HG02759 (cell line): ENCODE results near the gene UBE2E1.
A peak's percentile ranks its signal among the peaks of the same experiment; 100 is the strongest.

Experiments
- ATAC-seq: cut with Tn5 transposase; IDR thresholded peaks from one replicate; pipeline ENCODE4 v1.9.1; 2021; ENCODE audit warnings: mild to moderate bottlenecking, moderate library complexity; ENCODE audit not compliant: unreplicated experiment

UBE2E1 gene

DNA sequence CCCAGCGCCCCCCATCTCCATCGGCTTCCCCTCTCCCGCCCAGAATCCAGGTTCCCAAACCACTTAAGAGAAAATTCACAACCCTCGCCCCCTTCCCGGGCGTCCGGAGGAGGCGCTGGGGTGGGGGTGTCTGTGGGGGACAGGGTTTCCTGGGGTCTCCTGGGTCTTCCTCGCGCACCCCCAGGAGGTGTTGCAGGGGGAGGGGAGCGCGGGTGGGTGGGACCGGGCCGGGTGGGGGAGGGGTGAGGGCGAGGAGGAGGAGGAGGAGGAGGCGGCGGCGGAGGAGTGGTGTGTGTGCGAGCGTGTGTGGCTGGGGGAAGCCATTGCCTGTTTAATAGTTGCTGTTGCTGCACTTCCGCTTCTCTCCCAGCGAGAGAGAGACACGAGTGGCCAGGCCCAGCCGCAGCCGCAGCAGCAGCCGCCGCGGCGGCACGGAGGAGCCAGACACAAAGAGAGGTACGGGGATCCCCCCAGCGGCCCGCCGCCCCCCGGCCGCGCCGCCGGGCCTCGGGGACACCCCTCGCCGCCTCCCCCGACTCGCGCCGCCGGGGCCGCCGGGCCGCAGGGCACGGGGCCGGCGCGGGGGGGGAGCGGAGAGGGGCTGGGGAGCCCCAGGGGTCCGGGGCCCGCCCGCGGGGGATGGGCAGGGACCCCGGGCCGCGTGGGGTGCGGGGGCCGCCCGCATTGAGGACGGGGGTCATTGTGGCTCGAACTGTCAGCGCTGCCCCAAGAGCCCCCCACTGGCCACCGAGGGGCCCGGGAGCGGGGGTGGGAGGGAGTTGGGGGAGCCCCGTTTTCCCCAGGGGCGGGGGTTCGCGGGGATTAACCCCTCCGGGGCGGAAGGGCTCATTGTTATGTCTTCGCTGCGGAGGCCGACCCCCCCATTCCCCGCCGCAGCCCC is at the start of gene UBE2E1:
TSS of gene UBE2E1 (plus strand) at position 323 of the 901 bp plus-strand sequence. CDS start 1,315 bp downstream, outside the sequence.
- peak; percentile 65 for ATAC-seq

DNA sequence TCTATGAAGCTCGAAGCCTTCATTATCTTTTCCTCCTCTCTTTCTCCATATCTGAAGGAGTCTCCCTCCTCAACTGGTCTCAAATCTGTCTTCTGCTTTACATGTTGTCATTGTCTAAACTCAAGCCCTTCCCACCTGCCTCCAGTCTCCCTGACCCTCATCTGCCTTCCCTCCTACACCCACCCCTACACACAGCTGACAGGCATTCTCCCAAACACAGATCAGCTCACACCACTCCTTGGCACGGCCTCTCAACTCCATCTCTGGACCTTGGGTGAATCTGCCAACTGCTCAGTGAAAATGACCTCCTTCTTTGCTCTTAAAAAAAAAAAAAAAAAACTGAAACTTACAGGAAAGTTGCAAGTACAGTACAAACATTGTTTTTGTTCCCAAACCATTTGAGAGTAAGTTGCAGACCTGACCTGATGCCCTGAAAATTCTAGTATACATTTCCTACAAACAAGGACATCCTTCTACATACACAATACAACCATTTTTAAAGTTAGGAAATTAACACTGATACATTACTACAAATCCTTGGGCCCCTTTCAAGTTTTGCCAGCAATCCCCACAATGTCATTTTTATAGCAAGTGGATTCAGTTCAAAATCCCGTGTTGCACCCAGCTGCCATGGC is 49.4 kb upstream of the UBE2E1 start:
- ATAC-seq: no peak

DNA sequence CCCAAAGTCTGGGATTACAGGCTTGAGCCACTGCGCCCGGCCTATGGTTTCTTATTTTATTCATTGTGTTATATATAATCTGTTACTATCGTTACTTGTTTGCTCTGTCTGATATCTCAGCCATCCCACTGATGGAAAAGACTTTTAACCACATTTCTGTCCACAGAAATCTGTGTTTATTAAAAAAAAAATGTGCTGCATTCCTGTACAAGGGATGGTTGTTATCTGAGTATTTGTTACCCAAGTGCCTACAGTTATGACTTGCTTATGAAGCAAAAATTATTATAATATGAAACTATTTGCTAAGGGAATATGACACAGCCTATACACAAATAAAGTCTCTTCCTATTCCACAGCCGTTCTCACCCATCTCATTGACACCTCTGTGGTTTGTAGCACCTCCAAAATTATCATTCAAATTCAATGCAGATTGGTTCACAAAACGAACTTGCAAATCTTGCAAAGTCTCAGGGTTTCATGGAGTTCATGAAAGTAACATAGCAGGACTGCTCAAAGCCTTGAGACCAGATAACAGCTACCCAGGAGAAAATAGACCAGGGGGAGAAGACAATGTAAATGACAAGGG is 47.4 kb upstream of the UBE2E1 start:
- no peak for ATAC-seq

DNA sequence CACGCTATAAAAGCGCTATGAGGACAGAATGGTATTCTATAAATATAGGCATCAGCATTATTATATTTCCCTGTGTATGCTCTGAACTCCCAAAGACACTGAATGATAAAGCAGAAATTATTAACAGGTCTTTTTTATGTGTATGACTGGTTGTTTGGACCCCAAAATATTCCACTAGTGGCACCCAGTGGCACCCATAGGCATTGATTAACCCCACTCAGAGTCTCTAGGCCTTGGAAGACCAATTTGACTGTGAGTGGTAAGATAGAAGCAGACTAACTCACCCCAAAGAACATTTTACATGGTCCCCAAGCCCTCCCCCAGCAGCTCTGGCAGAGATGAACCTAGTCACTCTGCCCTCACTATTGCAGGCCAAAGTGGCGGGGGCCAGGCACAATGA is 45.4 kb upstream of the UBE2E1 start:
- peak; percentile 16 for ATAC-seq

DNA sequence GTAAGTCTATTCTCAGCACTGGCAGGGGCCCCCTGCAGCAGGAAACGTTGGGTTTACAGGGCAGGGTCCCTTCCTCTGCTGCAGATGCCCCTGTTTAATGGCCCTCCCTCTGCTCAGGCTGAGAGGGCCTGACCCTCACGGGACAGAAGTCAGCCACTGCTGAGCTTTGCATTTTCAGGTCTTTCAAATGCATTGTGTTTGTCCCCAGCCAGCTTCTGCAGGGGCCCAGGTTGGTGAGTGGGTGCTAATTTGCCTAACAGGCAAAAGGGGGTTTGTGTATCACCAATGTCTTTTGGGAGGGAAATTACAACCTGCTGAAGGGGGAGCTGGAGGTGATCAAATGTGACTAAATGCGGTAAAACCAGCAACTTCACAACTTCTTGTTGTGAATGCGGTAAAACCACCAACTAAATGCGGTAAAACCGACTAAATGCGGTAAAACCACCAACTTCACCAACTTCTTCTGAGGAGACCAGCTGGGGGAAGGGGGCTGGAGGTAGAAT is 44.8 kb upstream of the UBE2E1 start:
- ATAC-seq: peak; percentile 54

DNA sequence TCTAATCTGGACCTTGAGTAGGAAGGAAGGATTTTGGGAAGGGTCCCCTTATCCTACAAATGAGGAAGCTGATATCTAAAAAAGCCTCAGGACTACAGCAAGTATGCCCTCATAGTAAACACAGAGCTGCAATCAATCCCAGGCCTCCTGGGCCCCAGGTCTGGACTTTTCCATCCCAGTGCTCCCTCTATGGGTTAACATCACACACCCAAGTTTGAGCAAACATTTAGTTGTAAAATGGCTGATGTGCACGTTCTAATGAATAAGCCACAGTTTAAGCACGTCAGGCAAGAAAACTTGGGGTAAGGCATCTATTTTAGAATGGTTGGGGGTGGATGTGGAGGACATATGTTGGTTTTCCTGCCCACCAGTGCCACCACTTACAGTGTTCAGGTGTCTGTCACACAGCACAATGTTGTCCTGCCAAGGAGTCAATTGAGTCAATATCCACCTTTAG is 44.3 kb upstream of the UBE2E1 start:
- ATAC-seq: peak; percentile 29

DNA sequence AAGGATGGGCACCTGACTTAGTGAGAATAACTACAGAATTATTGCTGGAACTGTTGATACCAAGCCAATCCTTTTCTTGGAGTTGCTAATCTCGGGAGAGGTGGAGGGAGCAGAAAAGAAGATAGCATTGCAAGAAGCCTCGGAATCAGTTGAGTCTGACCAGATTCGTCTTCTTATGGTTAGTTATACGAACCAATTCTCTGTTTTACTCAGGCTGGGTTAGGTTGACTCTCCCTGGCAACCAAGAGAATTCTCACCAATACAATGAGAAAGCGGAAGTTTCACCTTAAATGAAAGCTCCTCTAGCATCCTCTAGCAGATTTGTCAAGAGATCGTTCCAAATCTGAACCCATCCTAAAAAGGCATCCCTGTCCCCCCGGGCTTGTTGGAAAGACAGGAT is 43.5 kb upstream of the UBE2E1 start:
- peak; percentile 78 for ATAC-seq

DNA sequence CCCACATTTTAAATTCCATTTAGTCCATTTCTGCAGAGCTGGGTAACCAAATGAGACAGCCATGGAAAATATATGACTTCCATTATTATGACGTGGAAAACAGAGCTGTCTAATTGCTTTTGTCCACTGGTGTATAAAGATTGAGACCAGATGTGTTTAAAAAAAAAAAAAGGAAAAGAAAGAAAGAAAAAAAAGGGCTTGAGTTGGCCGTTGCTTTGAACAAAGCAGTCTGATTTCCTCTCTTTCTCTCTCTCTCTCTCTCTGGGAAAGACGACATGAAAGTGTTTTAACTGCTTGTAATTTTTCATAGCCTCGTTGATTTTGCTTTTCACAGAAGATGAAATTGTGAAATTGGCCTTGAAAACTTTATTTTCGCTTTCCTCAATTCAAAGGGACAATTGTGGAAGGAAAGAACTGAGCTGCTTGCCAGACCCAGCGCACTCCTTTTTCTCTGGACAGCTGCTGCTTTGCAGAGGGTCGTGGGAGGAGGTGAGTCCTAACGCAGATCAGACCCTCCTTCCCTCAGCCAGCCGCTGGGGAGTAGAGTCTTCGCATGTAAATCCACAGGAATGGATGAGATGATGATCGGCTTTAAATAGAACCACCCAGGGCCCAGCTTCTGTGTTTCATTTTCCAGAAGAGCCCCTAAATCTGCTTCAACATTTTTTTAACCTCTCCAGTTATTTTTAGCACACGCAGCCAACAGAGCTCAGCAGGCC is 42.8 kb upstream of the UBE2E1 start:
- no peak for ATAC-seq

DNA sequence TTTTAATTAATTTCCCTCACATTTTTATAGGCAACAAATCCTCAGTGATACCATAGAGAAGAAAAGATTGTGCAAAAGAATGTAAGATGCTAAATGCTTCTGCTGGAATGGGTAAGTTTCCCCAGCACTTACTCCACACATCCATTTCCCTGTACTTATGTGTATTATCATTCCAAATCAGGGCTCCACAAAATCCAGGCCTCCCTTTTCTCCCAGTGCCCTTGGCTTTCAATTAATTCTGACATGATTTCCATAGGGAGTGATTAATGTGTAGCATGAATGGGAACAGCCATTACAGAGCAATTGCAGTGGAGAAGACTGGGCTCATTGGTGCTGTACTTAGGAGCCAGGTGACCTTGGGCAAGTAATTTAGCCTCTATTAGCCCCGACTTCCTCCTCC is 41.3 kb upstream of the UBE2E1 start:
- ATAC-seq: no peak

DNA sequence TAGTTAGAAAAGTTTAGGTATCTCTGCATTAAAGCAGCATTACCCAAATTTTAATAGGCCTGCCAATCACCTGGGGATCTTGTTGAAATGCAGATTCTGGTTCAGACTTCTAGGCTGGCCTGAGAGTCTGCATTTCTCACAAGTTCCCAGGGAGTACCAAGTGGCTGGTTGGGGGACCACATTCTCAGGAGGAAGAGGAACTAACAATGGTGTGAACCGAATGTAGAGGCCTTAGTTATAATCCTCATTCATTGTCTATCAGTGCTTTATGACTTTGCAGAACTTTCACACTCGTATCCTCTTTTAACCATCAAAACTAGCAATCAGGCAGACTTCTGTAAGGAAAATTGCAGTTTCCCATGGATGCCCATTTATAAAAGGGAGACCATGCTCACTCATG is 38.2 kb upstream of the UBE2E1 start:
- no peak for ATAC-seq

DNA sequence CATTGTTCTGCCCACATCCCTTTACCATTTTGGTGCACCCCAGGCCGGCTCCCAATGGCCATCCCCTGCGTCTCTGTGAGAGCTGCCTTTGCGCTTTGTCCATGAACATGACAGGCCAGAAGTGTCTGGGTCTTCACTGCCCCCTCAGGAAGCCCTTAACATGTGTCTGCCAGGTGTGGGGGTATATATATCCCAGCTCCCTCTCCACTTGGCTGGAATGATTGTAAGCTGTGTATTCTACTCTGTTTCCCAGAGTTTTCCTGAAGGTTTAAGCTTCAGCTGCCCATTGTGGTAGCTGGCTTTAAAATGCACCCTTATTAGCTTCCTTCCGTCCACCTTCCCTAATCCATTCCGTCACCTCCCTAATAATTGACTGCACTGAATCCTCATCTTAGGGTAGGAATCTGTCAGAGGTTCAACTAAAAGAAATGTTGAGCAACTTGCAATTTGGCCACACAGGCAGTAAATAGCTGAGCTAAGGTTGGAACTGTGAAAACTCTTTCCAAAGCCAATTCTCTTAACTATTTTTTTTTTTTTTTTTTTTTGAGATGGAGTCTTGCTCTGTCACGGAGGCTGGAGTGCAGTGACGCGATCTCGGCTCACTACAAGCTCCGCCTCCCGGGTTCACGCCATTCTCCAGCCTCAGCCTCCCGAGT is 30.4 kb upstream of the UBE2E1 start:
- no peak for ATAC-seq

DNA sequence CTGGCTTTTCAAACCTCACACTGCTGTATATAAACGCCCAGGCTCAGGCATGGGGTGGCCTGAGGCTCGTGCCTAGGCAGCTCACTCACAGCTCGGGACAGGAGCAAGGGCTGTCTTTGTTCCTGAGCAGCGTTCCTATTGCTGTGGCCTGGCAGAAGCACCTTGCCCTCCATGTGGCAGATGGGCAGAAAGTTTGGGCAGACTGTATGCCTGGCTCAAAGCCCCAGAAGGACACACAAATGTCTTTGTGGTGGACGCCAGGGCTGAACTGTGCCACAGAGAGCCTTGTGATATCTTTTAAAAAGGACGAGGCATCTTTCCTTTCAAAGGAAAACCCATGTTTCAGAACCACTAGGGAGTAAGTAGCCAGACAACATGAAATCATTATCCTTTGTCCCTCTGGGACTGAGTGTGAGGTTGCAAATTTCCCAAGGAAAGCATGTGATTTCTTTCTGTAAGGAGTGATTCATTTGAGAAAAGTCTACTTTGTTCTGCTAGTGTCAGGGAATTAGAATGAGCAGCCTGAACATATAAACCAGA is 29.3 kb upstream of the UBE2E1 start:
- ATAC-seq: no peak

DNA sequence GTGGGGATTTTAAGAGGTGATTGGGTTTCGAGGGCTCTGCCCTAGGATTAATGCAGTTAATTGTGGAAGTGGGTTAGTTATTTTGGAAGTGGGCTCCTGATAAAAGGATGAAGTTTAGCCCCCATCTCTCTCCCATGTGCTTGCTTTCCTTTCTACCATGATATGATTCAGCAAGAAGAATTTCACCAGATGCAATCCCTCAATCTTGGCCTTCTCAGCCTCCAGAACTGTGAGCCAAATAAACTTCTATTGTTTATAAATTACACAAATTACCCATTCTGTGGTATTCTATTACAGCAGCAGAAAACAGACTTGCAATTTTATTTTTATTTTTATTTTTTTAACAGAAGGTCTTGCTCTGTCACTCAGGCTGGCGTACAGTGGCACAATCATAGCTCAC is 27.3 kb upstream of the UBE2E1 start:
- ATAC-seq: no peak

DNA sequence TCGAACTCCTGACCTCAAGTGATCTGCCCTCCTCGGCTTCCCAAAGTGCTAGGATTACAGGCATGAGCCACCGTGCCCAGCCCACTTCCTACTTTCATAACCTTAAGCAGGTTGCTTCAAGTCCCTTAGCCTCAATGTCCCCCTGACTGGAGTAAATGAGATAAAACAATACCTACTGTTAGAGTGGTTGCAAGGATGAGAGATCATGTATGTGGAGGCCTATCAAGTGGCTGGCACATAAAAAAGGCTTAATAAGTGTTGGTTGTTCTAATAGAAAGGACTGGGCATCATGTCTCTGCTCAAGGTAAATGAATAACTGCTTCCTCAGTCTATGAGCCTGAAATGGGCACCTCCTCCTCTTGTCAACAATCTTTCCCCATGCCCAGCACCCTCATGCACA is 25.9 kb upstream of the UBE2E1 start:
- no peak for ATAC-seq

DNA sequence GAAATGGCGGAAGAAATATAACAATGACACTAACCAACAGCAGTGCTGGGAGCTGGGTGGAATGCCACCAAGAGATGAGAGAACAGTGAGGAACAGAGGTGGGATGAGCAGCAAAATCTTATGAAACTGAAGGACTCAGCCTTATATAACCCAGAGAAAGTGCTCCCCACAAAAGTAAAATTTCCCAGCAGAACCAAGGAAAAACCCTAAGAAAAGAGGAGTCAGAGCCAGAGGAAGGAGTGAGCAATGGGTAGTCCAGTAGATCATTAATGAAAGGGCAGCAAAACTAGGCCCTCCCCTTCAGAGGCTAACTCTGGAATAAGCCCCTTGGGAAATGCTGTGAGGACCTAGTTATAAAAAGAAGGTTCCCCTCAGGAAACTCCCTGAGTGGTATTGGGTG is 24.7 kb upstream of the UBE2E1 start:
- ATAC-seq: no peak

DNA sequence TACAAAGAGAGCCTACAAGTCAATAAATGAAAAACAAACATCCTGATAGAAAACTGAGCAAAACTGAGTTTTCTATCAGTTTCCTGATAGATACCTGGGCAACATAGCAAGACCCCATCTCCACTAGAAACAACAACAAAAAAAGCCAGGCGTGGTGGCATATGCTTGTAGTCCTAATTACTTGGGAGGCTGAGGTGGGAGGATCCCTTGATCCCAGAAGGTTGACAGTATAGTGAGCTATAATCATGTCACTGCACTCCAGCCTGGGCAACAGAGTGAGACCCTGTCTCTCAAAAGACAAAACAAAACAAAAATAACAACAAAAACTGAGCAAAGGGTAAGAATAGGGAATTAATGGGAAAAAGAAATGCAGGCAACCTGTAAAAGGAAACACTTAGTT is 23.9 kb upstream of the UBE2E1 start:
- no peak for ATAC-seq

DNA sequence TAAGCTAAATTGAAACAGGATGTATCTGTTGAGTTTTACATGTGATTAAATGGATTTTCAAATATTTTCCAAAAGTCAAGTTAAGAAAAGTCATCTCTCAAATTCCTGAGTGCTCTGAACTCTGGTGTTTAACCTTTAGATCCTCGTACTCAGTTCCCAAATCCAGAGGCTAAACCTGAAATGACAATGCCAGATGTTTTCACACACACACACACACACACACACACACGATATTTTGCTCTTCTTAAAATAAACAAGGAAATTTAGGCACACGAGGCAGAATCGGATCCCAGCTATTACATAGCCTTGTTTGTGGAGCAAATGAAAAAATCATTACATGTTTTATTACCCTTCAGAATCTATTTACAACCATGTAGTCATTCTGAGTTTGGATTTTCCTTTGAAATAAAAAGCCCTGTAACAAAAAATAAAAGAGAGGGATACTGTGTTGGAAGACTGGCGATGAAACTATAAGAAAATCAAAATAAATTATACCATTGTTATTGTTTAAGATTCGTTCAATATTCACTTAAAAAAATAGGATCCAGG is 20.6 kb upstream of the UBE2E1 start:
- no peak for ATAC-seq

DNA sequence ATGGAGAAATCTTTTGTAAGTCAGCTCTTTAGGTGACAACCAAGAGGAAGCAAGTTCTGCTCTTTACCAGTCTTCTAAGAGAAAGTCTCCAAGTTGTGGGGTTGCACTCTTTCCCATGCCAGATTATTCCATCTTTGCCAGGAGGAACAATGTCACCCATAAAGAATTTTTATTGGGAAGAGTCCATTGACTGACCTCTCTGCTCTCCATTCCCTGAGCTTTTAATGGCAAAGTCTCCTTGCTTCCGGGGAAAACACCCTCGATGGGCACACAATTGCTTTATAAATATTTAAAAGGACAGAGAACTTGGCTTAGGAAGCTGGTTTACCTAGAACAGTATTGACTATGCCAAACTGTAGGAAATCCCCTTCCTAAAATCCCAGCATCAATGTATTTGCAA is 19.9 kb upstream of the UBE2E1 start:
- ATAC-seq: no peak

DNA sequence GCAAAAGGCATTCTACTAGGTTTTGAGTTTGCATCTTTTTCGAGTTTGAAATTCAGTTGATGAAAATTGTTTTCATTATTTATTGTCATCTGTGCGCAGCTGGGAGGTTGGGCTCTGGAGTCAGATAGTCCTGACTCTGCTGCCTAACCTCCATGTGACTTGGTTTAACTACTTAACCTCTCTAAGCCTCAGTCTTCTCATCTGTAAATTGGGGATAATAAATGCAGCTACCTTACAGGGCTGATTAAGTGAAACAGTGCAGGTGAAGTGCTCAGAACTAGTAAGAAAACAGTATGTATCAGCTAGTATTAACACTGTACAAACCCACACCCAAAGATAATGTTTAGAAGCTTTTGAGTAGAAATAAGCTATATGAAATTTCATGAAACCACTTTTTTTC is 14.1 kb upstream of the UBE2E1 start:
- no peak for ATAC-seq

DNA sequence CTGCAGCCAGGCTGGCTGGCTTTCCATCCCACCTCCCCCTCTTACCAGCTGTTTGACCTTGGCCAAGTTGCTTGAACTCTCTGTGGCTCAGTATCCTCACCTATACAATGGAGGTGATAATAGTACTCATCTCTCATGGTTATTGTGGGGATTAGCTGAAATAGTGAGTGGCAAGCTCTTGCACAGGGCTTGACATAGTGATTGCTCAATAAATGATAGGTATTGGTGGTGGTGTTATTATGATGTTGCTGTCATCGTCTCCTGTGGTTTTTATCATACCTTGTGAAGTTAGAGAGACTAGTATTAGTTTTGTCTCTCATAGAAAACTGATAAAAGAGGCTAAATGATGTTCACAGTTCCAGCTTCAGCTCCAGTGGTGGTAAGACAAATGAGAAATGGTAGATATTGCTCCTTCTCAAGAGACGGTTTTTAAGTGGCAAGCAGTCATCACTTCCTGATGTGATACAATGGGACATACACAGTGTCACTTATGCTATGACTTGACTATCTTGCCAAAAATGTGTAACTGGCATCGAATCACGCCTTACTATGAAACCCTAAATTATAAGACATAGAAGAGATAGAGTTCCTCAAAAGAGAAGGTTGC is 12.1 kb upstream of the UBE2E1 start:
- no peak for ATAC-seq
